Immature natural killer cell (primary cell): ENCODE data around the gene KIF4B. TPM values are rescaled to one million over a fixed set of nuclear protein-coding genes. Genes with fewer than 3 reads are reported as not detected.
"Not testable (repeated sequence)": the region's sequence is repeated elsewhere in the genome, so short reads cannot be mapped to it uniquely, and the experiment has no call there.

ENCODE experiments used
- DNase-seq, 3 donors: peaks; one replicate each; pipeline ENCODE4 v3.0.0; 2022; ENCODE audit warnings: mixed read lengths in 1 of 3
- H3K27ac Mint-ChIP-seq, 6 donors: one replicate each; pipeline ENCODE4 v1.8.0; 2020; ENCODE audit warnings: mixed read lengths in 6 of 6, mild to moderate bottlenecking in 5 of 6, inconsistent platforms in 4 of 6, moderate library complexity in 3 of 6
- H3K27me3 Mint-ChIP-seq, 3 donors: one replicate each; pipeline ENCODE4 v1.8.0; 2020 to 2021; ENCODE audit warnings: low read depth in 3 of 3, mild to moderate bottlenecking in 3 of 3, mixed read lengths in 3 of 3, moderate library complexity in 3 of 3, inconsistent platforms in 1 of 3
- H3K36me3 Mint-ChIP-seq, 3 donors: one replicate each; pipeline ENCODE4 v1.8.0; 2020; ENCODE audit warnings: mixed read lengths in 3 of 3, inconsistent platforms in 2 of 3, mild to moderate bottlenecking in 2 of 3
- H3K4me1 Mint-ChIP-seq, 2 donors: one replicate each; pipeline ENCODE4 v1.8.0; 2020; ENCODE audit warnings: inconsistent platforms in 2 of 2, mild to moderate bottlenecking in 2 of 2, mixed read lengths in 2 of 2, moderate library complexity in 1 of 2
- H3K4me3 Mint-ChIP-seq, 5 donors: one replicate each; pipeline ENCODE4 v1.8.0; 2020; ENCODE audit warnings: mild to moderate bottlenecking in 5 of 5, mixed read lengths in 5 of 5, inconsistent platforms in 3 of 5, moderate library complexity in 3 of 5
- H3K9me3 Mint-ChIP-seq, 6 donors: one replicate each; pipeline ENCODE4 v1.8.0; 2020; ENCODE audit warnings: mild to moderate bottlenecking in 6 of 6, mixed read lengths in 6 of 6, inconsistent platforms in 4 of 6, moderate library complexity in 3 of 6
- polyA plus RNA-seq, 3 donors: library from polyadenylated mRNA; unstranded; fragments of 300-500 nt; fragmentation: Illumina TruSeq; gene quantifications; one replicate each; pipeline ENCODE4 v1.2.3, GENCODE V29; 2021

The KIF4B gene
- not detected for polyA plus RNA-seq

GRCh38 chr5:155013526-155013925 is at the start of gene KIF4B:
TSS of gene KIF4B (plus strand) at chr5:155013755. CDS start at chr5:155013860, 105 bp downstream.
- Mint-ChIP-seq H3K9me3 (peaks cover 0 to 6% (median 0%) of the 10 kb centered on the region in 6 donors), H3K27ac (no peak within 1 kb of the TSS), H3K4me1 (no peaks in the 10 kb centered on the region), H3K27me3 (peaks cover 2 to 9% (median 7%) of the 10 kb centered on the region in 3 donors), H3K36me3 (no peaks in the 10 kb centered on the region), H3K4me3 (no peak within 1 kb of the TSS)
- DNase-seq: no peak

- H3K27me3 Mint-ChIP-seq: no peaks in the 10 kb centered on the region
- no peaks in the 10 kb centered on the region for H3K9me3 Mint-ChIP-seq
- H3K4me3 Mint-ChIP-seq: no peak overlapping the region
- no peak for DNase-seq
- H3K36me3 Mint-ChIP-seq: peaks cover 12 to 29% (median 18%) of the 10 kb centered on the region in 3 donors
- peaks cover 0 to 17% of the 10 kb centered on the region in 2 donors for H3K4me1 Mint-ChIP-seq
- peak overlapping the region in 2 of 6 donors; percentile 22 to 74 for H3K27ac Mint-ChIP-seq
Observed at GRCh38 chr5:154966081-154966841, 47.3 kb upstream of the KIF4B start.

- peaks cover 0 to 17% of the 10 kb centered on the region in 2 donors for H3K4me1 Mint-ChIP-seq
- H3K9me3 Mint-ChIP-seq: no peaks in the 10 kb centered on the region
- DNase-seq: no peak
- peaks cover 12 to 28% (median 17%) of the 10 kb centered on the region in 3 donors for H3K36me3 Mint-ChIP-seq
- no peak overlapping the region for H3K27ac Mint-ChIP-seq
- H3K4me3 Mint-ChIP-seq: no peak overlapping the region
- no peaks in the 10 kb centered on the region for H3K27me3 Mint-ChIP-seq
Observed at GRCh38 chr5:154966874-154967273, 46.7 kb upstream of the KIF4B start.

- no peak overlapping the region for H3K4me3 Mint-ChIP-seq
- no peak overlapping the region for H3K27ac Mint-ChIP-seq
- H3K4me1 Mint-ChIP-seq: peaks cover 0 to 14% of the 10 kb centered on the region in 2 donors
- peaks cover 12 to 25% (median 19%) of the 10 kb centered on the region in 3 donors for H3K36me3 Mint-ChIP-seq
- no peaks in the 10 kb centered on the region for H3K9me3 Mint-ChIP-seq
- H3K27me3 Mint-ChIP-seq: no peaks in the 10 kb centered on the region
- DNase-seq: no peak
Observed at GRCh38 chr5:154967421-154968024, 46.0 kb upstream of the KIF4B start.

GRCh38 chr5:154968953-154969352 is 44.6 kb upstream of the KIF4B start:
- Mint-ChIP-seq H3K9me3 (no peaks in the 10 kb centered on the region), H3K27ac (no peak overlapping the region), H3K4me3 (no peak overlapping the region), H3K36me3 (peaks cover 12 to 24% (median 17%) of the 10 kb centered on the region in 3 donors), H3K4me1 (peaks cover 0 to 11% of the 10 kb centered on the region in 2 donors), H3K27me3 (no peaks in the 10 kb centered on the region)
- no peak for DNase-seq

GRCh38 chr5:154970759-154971158 is 42.8 kb upstream of the KIF4B start:
- Mint-ChIP-seq H3K27ac (no peak overlapping the region), H3K4me1 (no peaks in the 10 kb centered on the region), H3K4me3 (no peak overlapping the region), H3K9me3 (no peaks in the 10 kb centered on the region), H3K36me3 (peaks cover 12 to 24% (median 22%) of the 10 kb centered on the region in 3 donors), H3K27me3 (no peaks in the 10 kb centered on the region)
- DNase-seq: no peak

GRCh38 chr5:154971501-154971900 is 42.1 kb upstream of the KIF4B start:
- H3K27ac Mint-ChIP-seq: no peak overlapping the region
- H3K9me3 Mint-ChIP-seq: no peaks in the 10 kb centered on the region
- no peaks in the 10 kb centered on the region for H3K4me1 Mint-ChIP-seq

GRCh38 chr5:154972476-154973080 is 41.0 kb upstream of the KIF4B start:
- Mint-ChIP-seq H3K27me3 (no peaks in the 10 kb centered on the region), H3K27ac (no peak overlapping the region), H3K9me3 (no peaks in the 10 kb centered on the region), H3K4me1 (no peaks in the 10 kb centered on the region), H3K4me3 (no peak overlapping the region), H3K36me3 (peaks cover 11 to 29% (median 12%) of the 10 kb centered on the region in 3 donors)
- no peak for DNase-seq

More at GRCh38 chr5:154971501-154971900, 42.1 kb upstream of the KIF4B start:
- peaks cover 12 to 28% (median 21%) of the 10 kb centered on the region in 3 donors for H3K36me3 Mint-ChIP-seq
- no peak overlapping the region for H3K4me3 Mint-ChIP-seq
- DNase-seq: no peak
- no peaks in the 10 kb centered on the region for H3K27me3 Mint-ChIP-seq

GRCh38 chr5:154976082-154976481 is 37.5 kb upstream of the KIF4B start:
- H3K4me1 Mint-ChIP-seq, H3K27ac Mint-ChIP-seq, H3K4me3 Mint-ChIP-seq, H3K9me3 Mint-ChIP-seq, H3K27me3 Mint-ChIP-seq, DNase-seq: not testable (repeated sequence)
- peaks cover 0 to 17% (median 0%) of the 10 kb centered on the region in 3 donors for H3K36me3 Mint-ChIP-seq

GRCh38 chr5:154977409-154977808 is 36.1 kb upstream of the KIF4B start:
- Mint-ChIP-seq H3K4me1 (no peaks in the 10 kb centered on the region), H3K36me3 (peaks cover 0 to 18% (median 4%) of the 10 kb centered on the region in 3 donors), H3K4me3 (no peak overlapping the region), H3K27me3 (no peaks in the 10 kb centered on the region), H3K27ac (no peak overlapping the region), H3K9me3 (no peaks in the 10 kb centered on the region)
- DNase-seq: no peak

- DNase-seq, H3K9me3 Mint-ChIP-seq, H3K27ac Mint-ChIP-seq, H3K4me3 Mint-ChIP-seq, H3K27me3 Mint-ChIP-seq, H3K4me1 Mint-ChIP-seq: not testable (repeated sequence)
- H3K36me3 Mint-ChIP-seq: peaks cover 0 to 18% (median 4%) of the 10 kb centered on the region in 3 donors
Observed at GRCh38 chr5:154978294-154978693, 35.3 kb upstream of the KIF4B start.

- Mint-ChIP-seq H3K27me3 (peaks cover 0 to 4% (median 0%) of the 10 kb centered on the region in 3 donors), H3K27ac (no peak overlapping the region), H3K4me3 (no peak overlapping the region), H3K36me3 (peaks cover 0 to 6% (median 4%) of the 10 kb centered on the region in 3 donors), H3K9me3 (peaks cover 0 to 4% (median 0%) of the 10 kb centered on the region in 6 donors), H3K4me1 (no peaks in the 10 kb centered on the region)
- DNase-seq: no peak
Observed at GRCh38 chr5:154984946-154985516, 28.5 kb upstream of the KIF4B start.

- Mint-ChIP-seq H3K27me3 (peaks cover 0 to 6% (median 4%) of the 10 kb centered on the region in 3 donors), H3K36me3 (peaks cover 0 to 4% (median 3%) of the 10 kb centered on the region in 3 donors), H3K9me3 (peaks cover 0 to 4% (median 0%) of the 10 kb centered on the region in 6 donors), H3K4me3 (no peak overlapping the region), H3K27ac (no peak overlapping the region), H3K4me1 (no peaks in the 10 kb centered on the region)
- no peak for DNase-seq
Observed at GRCh38 chr5:154986151-154986550, 27.4 kb upstream of the KIF4B start.

- Mint-ChIP-seq H3K36me3 (no peaks in the 10 kb centered on the region), H3K27ac (no peak overlapping the region), H3K4me3 (no peak overlapping the region), H3K9me3 (peaks cover 0 to 4% (median 0%) of the 10 kb centered on the region in 6 donors), H3K27me3 (peaks cover 0 to 6% (median 4%) of the 10 kb centered on the region in 3 donors), H3K4me1 (no peaks in the 10 kb centered on the region)
- no peak for DNase-seq
Observed at GRCh38 chr5:154989626-154990025, 23.9 kb upstream of the KIF4B start.
